D721Med (cell line): Measurements from ENCODE around the gene BEND2.
"Not testable (repeated sequence)": the region's sequence is repeated elsewhere in the genome, so short reads cannot be mapped to it uniquely, and the experiment has no call there.

ENCODE experiments used
- DNase-seq: peaks from one replicate; pipeline ENCODE4 v3.0.0; 2011; ENCODE audit warnings: low spot score; ENCODE audit not compliant: insufficient read length
- FAIRE-seq: peaks from 2 replicates; lab custom pipeline; 2011; peaks lifted over from hg19 to GRCh38; lab: Jason Lieb, UNC
- CTCF ChIP-seq: IDR thresholded peaks from 2 replicates; pipeline ENCODE4 v1.5.1; 2012; ENCODE audit warnings: mild to moderate bottlenecking, control low read depth; ENCODE audit not compliant: insufficient read depth; ENCODE audit errors: missing control alignments

The BEND2 gene

GRCh38 chrX:18220786-18221185 is at the start of gene BEND2:
BEND2 (minus strand) TSS chrX:18220886; CDS start chrX:18220750, 136 bp downstream.
- DNase-seq = no peak
- no peak for TF ChIP-seq CTCF
- FAIRE-seq = no peak

- no peak for TF ChIP-seq CTCF
- FAIRE-seq (no peak), DNase-seq (no peak)
Observed at GRCh38 chrX:18255059-18255458, 34.4 kb upstream of the BEND2 start.

- TF ChIP-seq CTCF = no peak
- FAIRE-seq (no peak), DNase-seq (no peak)
Observed at GRCh38 chrX:18252644-18253359, 32.1 kb upstream of the BEND2 start.

- not testable (repeated sequence) for FAIRE-seq, DNase-seq
Observed at GRCh38 chrX:18229646-18230045, 9.0 kb upstream of the BEND2 start.

GRCh38 chrX:18228069-18228468 is 7.4 kb upstream of the BEND2 start:
- DNase-seq (no peak), FAIRE-seq (no peak)
- no peak for TF ChIP-seq CTCF

GRCh38 chrX:18227458-18227857 is 6.8 kb upstream of the BEND2 start:
- no peak for DNase-seq
- no peak for FAIRE-seq
- TF ChIP-seq CTCF = no peak

- DNase-seq (no peak), FAIRE-seq (peak; percentile 38)
- peak; percentile 18 for TF ChIP-seq CTCF
Observed at GRCh38 chrX:18210470-18210869, 10.2 kb downstream of the BEND2 start.
